Thymus (tissue), 11 donors: ENCODE measurements around the gene DAAM1. TPM values are rescaled to one million over a fixed set of nuclear protein-coding genes. Genes with fewer than 3 reads are reported as not detected.

Source experiments
- DNase-seq, 9 donors: peaks; one replicate each; pipeline ENCODE4 v3.0.0-alpha.2; 2013; ENCODE audit warnings: low spot score in 9 of 9, low read depth in 6 of 9, missing footprints in 1 of 9
- H3K27ac ChIP-seq, 2 donors: one replicate each; pipeline ENCODE4 v1.5.1; 2013; ENCODE audit warnings: control low read depth in 1 of 2, low read depth in 1 of 2, low read length in 1 of 2, mild to moderate bottlenecking in 1 of 2, moderate library complexity in 1 of 2
- H3K27me3 ChIP-seq, 2 donors: one replicate each; pipeline ENCODE4 v1.5.1; 2013; ENCODE audit warnings: low read length in 1 of 2; ENCODE audit not compliant: control insufficient read depth in 2 of 2, insufficient read depth in 1 of 2
- H3K36me3 ChIP-seq, 2 donors: one replicate each; pipeline ENCODE4 v1.5.1; 2013; ENCODE audit warnings: low read length in 1 of 2, mild to moderate bottlenecking in 1 of 2, moderate library complexity in 1 of 2; ENCODE audit not compliant: control insufficient read depth in 2 of 2, insufficient read depth in 2 of 2
- H3K4me1 ChIP-seq, 2 donors: one replicate each; pipeline ENCODE4 v1.5.1; 2013; ENCODE audit warnings: low read length in 2 of 2; ENCODE audit not compliant: control insufficient read depth in 2 of 2, insufficient read depth in 2 of 2
- H3K4me3 ChIP-seq, 2 donors: one replicate each; pipeline ENCODE4 v1.5.1; 2013; ENCODE audit warnings: low read length in 2 of 2, control low read depth in 1 of 2, mild to moderate bottlenecking in 1 of 2
- H3K9me3 ChIP-seq, 2 donors: one replicate each; pipeline ENCODE4 v1.5.1; 2013; ENCODE audit warnings: low read length in 1 of 2, mild to moderate bottlenecking in 1 of 2; ENCODE audit not compliant: control insufficient read depth in 2 of 2, insufficient read depth in 1 of 2
- WGBS: extraction: QIAGEN DNeasy Blood & Tissue Kit; methylation state at CpG from one replicate; pipeline ENCODE4 v1.1.7; 2013; 5-methylcytosine and 5-hydroxymethylcytosine counted together
- polyA plus RNA-seq: library from polyadenylated mRNA; stranded (reverse); fragments of 200-250 nt; gene quantifications from one replicate; pipeline ENCODE4 v1.2.3, GENCODE V29; 2013
- total RNA-seq: library from RNA; stranded (reverse); fragments of 120-200 nt; gene quantifications from one replicate; pipeline ENCODE4 v1.2.4, GENCODE V29; 2013
- donor health status: healthy.

Gene DAAM1
- total and polyA plus RNA-seq, 2 donors = 8.9 to 11.3 TPM

DNA sequence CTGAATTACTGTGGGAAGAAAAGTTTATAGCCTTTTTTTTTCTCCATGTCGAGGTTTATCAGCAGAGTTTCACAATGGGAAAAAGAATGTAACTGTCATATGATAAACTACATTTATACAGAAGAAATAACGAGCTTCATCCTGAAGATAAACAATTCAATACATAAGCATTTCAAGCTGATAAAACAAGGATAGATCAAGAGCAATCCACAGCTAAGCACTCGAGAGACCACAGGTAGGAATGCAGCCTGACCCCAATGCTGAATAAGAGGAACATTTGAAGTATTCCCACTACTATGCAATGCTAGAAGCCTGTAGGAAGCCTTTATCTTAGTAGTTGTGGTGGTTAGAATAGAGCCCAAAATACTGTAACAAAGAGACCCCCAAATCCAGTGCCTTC lies 32.6 kb upstream of the DAAM1 start:
- Histone ChIP-seq H3K27ac (no peak overlapping the region), H3K4me1 (no peaks in the 10 kb centered on the region), H3K27me3 (no peaks in the 10 kb centered on the region), H3K4me3 (no peak overlapping the region), H3K9me3 (no peaks in the 10 kb centered on the region), H3K36me3 (no peaks in the 10 kb centered on the region)
- no peak for DNase-seq
- 96% methylated on average over 3 of the region's 3 CpGs for WGBS

DNA sequence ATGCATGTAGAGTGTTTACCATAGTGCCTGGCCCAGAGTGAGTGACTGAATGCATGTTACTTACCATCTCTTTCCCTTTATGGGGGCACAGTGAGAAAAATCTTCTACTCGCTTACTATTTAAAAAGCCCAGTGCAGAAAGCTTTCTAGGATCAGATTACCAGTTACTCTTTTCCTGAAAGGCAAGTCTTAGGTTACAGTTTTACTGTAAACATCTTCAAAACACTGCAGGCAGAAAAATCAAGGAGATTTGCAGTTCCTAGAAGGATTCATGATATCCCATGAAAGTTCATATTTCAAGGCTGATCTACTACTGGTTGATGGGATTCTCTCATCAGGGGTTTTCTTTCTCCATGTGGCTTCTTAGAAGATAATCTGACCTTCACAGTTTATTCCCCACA lies 29.3 kb upstream of the DAAM1 start:
- H3K36me3 ChIP-seq = no peaks in the 10 kb centered on the region
- WGBS = 92% methylated on average over 1 of the region's 1 CpG
- no peak for DNase-seq
- H3K9me3 ChIP-seq = no peaks in the 10 kb centered on the region
- no peaks in the 10 kb centered on the region for H3K27me3 ChIP-seq
- H3K4me3 ChIP-seq = no peak overlapping the region
- H3K27ac ChIP-seq = no peak overlapping the region
- no peaks in the 10 kb centered on the region for H3K4me1 ChIP-seq

DNA sequence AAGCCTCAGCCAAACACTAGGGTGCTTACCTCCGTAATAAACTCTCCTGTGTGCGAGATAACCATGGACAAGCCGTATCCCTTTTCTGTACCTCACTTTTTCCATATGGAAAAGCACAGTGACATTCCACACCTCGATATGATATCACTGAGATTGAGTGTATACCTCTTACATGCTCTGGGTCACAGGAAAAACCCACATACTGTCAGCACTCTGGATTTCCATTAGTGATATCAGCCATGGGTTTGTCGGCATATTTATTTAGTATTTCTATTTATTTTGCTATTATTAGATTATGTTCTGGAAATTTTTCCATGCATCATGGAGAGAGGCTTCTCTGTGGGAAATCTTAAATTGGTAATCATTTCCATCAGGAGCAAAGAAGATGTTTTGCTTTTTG lies 28.0 kb upstream of the DAAM1 start:
- DNase-seq = no peak
- Histone ChIP-seq H3K9me3 (no peaks in the 10 kb centered on the region), H3K4me3 (no peak overlapping the region), H3K36me3 (no peaks in the 10 kb centered on the region), H3K27me3 (no peaks in the 10 kb centered on the region), H3K27ac (no peak overlapping the region), H3K4me1 (no peaks in the 10 kb centered on the region)
- 94% methylated on average over 5 of the region's 5 CpGs for WGBS

DNA sequence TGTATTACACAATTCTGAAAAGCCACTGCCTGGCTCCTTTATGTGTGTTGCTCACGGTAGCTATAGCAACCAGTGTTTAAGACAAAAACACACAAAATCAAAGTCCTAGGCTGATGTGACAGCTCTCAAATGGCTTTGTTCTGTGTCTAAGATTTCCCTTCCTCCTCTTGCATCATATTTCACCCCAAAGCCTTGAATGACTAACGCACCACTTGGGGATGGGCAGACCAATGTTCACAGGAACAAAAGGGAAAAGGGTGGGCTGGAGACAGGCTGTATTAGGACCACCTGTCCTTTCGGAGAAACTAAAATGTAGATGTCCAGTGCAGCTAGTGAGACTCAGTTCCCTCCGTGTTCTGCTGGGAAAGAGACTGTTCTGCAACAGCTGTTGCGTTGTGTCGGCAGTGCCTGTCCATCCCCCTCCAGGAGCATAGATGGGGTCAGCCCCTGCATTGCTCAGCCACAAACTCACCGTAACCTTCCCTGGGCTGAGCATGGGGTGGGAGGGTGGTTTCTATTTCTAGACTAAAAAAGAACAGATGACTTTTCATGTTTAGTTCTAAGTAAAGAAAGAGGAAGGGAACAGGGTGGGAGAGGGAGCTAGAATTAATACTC lies 26.8 kb upstream of the DAAM1 start:
- no peak overlapping the region for H3K4me3 ChIP-seq

DNA sequence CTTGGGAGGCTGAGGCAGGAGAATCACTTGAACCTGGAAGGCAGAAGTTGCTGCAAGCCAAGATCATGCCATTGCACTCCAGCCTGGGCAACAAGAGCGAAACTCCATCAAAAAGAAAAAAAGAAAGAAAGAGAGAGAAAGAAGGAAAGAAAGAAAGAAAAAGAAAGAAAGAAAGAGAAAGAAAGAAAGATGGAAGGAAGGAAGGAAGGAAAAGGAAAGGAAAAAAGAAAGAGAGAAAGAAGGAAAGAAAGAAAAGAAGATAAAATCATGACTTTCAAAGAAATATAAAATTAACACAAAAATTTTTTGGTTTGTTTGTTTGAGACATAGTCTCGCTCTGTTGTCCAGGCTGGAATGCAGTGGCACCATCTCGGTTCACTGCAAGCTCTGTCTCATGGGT lies 22.2 kb upstream of the DAAM1 start:
- Histone ChIP-seq H3K27me3 (no peaks in the 10 kb centered on the region), H3K27ac (no peak overlapping the region), H3K4me1 (no peaks in the 10 kb centered on the region), H3K36me3 (no peaks in the 10 kb centered on the region), H3K9me3 (no peaks in the 10 kb centered on the region), H3K4me3 (no peak overlapping the region)
- WGBS = 96% methylated on average over 3 of the region's 3 CpGs
- DNase-seq = no peak

More for the DNA sequence above, 26.8 kb upstream of the DAAM1 start:
- 51% methylated on average over 7 of the region's 7 CpGs for WGBS
- Histone ChIP-seq H3K9me3 (no peaks in the 10 kb centered on the region), H3K27me3 (no peaks in the 10 kb centered on the region), H3K4me1 (no peaks in the 10 kb centered on the region), H3K27ac (no peak overlapping the region), H3K36me3 (no peaks in the 10 kb centered on the region)
- DNase-seq = peak in 5 of 9 donors; percentile 4 to 63 (median 19)

DNA sequence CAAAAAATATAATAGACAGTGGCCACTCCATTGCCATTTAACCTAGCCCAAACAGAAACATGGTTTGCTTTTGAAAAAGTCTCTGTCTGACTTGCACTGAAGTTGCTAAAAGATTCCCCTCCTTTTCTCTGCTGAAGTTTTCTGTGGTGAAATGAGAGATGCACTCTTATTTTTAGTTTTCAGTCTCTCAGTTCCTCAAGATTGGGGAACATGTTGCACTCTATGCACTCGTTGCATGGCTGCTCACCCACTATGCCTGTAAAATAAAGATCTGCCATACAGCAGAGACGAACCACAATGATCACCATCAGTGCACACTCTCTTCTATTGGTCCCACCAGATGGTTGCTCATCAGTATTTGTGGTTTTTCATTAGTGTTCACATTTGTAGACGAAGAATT lies 13.1 kb upstream of the DAAM1 start:
- DNase-seq = no peak
- H3K9me3 ChIP-seq = no peaks in the 10 kb centered on the region
- no peak overlapping the region for H3K27ac ChIP-seq
- no peak overlapping the region for H3K4me3 ChIP-seq
- H3K4me1 ChIP-seq = no peaks in the 10 kb centered on the region
- 88% methylated on average over 3 of the region's 3 CpGs for WGBS
- no peaks in the 10 kb centered on the region for H3K27me3 ChIP-seq
- no peaks in the 10 kb centered on the region for H3K36me3 ChIP-seq

DNA sequence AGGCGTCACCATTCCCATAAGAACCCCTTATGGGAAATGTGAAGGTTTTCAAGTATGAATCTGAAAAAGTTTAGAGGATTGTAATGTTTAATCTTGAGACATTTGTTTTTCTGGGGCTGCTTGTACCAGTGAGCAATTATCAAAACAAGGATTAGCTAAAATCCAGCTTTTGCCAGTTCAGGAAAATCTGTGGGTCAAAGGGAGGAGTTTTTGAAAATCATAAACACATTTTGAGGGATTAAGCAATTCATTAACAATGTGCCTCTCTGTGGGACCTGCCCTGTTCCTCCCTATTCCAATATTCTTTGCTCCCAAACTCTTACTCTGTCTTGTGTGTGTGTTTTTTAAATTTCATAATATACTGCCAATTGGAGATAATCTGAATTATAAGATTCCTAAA lies 11.7 kb upstream of the DAAM1 start:
- H3K27ac ChIP-seq = no peak overlapping the region
- WGBS = 97% methylated on average over 1 of the region's 1 CpG
- no peak for DNase-seq
- no peaks in the 10 kb centered on the region for H3K36me3 ChIP-seq
- no peaks in the 10 kb centered on the region for H3K9me3 ChIP-seq
- no peaks in the 10 kb centered on the region for H3K27me3 ChIP-seq
- no peak overlapping the region for H3K4me3 ChIP-seq
- no peaks in the 10 kb centered on the region for H3K4me1 ChIP-seq

DNA sequence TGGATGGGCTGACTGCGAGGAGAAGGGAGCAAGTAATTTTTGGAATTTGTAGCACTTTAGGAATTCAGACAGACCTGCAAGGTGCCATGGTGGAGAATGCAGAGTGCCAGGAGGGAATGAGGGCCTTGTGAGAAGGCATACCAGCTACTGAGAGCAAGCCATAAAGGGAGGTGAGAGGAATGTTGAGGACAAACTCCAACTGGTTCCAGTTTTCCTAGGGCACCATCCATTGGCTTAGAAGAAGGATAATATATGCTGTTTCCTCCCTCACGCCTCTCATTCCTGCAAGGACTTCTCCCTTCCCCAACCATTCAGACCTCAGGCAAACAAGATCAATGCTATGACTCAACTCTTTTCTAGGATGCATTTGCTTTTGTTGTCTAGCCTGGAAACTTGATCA lies 11.2 kb upstream of the DAAM1 start:
- Histone ChIP-seq H3K4me3 (no peak overlapping the region), H3K27me3 (no peaks in the 10 kb centered on the region), H3K36me3 (no peaks in the 10 kb centered on the region), H3K9me3 (no peaks in the 10 kb centered on the region), H3K27ac (no peak overlapping the region), H3K4me1 (no peaks in the 10 kb centered on the region)
- DNase-seq = no peak
- 97% methylated on average over 2 of the region's 2 CpGs for WGBS

DNA sequence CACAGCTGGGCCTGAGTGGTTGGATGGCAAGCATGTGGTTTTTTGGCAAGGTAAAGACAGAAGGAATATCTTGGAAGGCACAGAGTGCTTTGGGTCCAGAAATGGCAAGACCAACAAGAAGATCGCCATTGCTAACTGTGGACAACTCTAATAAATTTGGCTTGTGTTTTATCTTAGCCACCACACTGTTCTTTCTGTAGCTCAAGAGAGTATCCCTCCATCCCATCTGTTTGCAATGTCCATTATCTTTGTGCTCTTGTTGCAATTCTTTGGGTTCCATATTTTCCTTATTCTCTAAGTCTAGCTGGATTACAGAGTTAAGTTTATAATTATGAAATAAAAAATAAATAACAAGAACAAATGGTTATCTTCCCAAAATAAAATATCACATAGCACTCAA lies 6.7 kb upstream of the DAAM1 start:
- H3K27ac ChIP-seq = no peak overlapping the region
- peaks cover 2 to 5% of the 10 kb centered on the region in 2 donors for H3K27me3 ChIP-seq
- no peak for DNase-seq
- no peaks in the 10 kb centered on the region for H3K36me3 ChIP-seq
- 97% methylated on average over 1 of the region's 1 CpG for WGBS
- no peak overlapping the region for H3K4me3 ChIP-seq
- H3K4me1 ChIP-seq = no peaks in the 10 kb centered on the region
- H3K9me3 ChIP-seq = no peaks in the 10 kb centered on the region

DNA sequence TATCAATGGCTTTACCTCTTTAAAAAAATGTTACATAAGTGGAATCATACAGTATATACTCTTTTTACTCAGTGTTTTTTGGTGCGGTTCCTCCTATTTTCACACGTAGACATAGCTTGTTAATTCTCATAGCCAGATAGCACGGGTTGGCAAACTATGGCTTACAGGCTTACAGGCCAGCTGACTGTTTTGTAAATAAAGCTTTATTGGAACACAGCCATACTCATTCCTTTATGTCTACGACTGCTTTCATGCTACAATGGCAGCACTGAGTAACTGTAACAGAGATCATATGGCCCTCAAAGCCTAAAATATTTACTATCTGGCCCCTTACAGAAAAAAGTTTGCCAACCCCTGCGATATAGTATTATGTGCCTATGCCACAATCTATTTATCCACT lies 5.8 kb upstream of the DAAM1 start:
- no peaks in the 10 kb centered on the region for H3K4me1 ChIP-seq
- no peak overlapping the region for H3K27ac ChIP-seq
- H3K9me3 ChIP-seq = no peaks in the 10 kb centered on the region
- H3K4me3 ChIP-seq = no peak overlapping the region
- no peaks in the 10 kb centered on the region for H3K36me3 ChIP-seq
- 96% methylated on average over 5 of the region's 5 CpGs for WGBS
- no peak for DNase-seq
- peaks cover 2 to 5% of the 10 kb centered on the region in 2 donors for H3K27me3 ChIP-seq
